Measurements from ENCODE around the gene ZNF462.

- TF ChIP-seq CTCF (IDR thresholded peaks at IDR 0.05) (no peak), POLR2A (IDR thresholded peaks at IDR 0.05) (no peak), EP300 (IDR thresholded peaks at IDR 0.05) (no peak)
Measured at GRCh38 chr9:107008011-107008410, 145.0 kb downstream of the ZNF462 start.
